ENCODE results near the gene ADAMTS9.

ADAMTS9 gene

GRCh38 chr3:64617610-64618009 is 70.2 kb downstream of the ADAMTS9 start:
- no peak for DNase-seq (ENCODE audit: low read depth)

DNA sequence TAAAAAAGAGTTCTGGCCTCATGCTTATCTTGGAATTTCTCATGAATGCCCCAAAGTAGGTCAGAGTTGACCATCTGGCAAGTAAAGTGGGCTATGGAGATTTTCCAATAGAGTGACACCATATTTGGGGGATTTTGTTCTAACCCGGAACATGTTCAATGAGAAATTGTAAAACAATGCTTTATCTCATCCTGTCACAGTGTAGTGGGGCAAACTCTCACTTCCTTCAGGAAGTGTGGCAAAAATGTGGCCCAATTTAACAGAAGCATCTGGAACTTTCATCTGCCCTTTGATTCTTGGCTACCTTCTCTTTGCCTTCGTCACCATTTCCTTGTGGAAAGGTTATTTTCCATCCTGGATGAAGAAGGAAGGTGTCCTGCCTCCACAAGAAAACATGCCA is 70.8 kb downstream of the ADAMTS9 start:
- no peak for DNase-seq (ENCODE audit: low read depth)

DNA sequence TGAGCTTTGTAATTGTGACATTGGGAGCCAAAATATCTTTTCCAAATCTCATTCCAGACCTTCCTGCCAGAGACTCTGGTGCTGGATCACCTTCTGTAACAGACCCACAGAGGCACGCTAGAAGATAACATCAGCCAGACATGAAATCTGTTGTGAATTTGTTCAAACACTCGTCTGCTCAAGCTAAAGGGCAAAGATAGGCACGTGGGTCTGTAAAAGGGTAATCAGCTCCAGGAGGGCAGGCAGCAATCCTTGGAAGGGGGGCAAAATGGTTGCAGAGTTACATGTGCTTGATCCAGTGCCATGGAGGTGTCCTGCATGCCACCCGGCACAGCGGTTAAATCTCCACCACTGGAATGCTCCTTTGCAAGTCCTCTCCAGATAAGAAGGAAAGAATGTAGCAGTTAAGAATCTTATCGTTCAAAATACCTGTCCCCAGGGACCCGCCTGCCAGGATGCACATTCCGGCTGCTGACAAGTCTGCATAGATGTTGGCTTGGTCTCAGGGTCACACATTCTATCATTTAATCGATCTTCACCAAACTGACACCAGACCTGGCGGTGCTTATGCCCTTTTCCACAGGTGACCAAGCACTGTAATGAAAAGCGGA is 74.8 kb downstream of the ADAMTS9 start:
- no peak for DNase-seq (ENCODE audit: low read depth)

DNA sequence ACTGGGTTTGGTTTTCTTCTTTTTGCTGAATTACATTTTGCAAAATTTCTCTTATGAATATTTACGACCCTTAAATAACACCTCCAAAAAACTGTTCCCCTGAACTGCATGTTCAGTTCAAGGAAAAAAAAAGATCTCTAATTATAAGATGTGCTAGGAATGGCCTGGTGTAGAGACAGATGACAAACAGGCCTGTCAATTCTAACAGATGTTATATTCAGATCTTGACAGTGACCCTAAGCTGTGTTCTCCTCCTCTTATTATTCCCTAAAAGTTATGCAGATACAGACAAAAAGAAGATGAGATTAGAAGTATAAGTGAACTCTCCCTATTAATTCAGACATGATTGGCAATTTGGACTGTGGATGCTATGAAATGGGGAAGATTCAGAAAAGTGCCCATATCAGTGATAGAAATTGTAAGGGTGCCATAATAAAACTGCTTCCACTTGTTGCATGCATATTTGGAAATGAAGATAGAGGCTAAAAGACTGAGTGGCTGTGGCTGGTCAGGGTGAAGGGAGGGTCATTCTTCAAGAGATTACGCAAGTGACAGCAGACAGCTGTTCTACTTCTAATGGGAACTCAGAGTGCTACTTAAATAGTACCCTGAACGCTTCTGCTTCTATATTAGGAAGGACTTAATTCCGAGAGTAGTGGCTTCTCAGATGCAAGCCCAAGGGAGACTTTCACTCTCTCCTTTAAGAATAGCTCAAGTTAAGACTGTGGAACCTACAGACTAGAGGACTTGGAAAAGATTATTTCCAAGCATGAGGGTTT is 75.5 kb downstream of the ADAMTS9 start:
- DNase-seq (ENCODE audit: low read depth), result no peak

- DNase-seq (ENCODE audit: low read depth), result no peak
These were observed 79.1 kb downstream of the ADAMTS9 start for GRCh38 chr3:64608741-64609140.

- no peak for DNase-seq (ENCODE audit: low read depth)
These were observed 80.7 kb downstream of the ADAMTS9 start for GRCh38 chr3:64607032-64607551.

- no peak for DNase-seq (ENCODE audit: low read depth)
These were observed 83.5 kb downstream of the ADAMTS9 start for GRCh38 chr3:64604313-64604712.

- DNase-seq (ENCODE audit: low read depth), result no peak
These were observed 86.0 kb downstream of the ADAMTS9 start for GRCh38 chr3:64601824-64602223.

DNA sequence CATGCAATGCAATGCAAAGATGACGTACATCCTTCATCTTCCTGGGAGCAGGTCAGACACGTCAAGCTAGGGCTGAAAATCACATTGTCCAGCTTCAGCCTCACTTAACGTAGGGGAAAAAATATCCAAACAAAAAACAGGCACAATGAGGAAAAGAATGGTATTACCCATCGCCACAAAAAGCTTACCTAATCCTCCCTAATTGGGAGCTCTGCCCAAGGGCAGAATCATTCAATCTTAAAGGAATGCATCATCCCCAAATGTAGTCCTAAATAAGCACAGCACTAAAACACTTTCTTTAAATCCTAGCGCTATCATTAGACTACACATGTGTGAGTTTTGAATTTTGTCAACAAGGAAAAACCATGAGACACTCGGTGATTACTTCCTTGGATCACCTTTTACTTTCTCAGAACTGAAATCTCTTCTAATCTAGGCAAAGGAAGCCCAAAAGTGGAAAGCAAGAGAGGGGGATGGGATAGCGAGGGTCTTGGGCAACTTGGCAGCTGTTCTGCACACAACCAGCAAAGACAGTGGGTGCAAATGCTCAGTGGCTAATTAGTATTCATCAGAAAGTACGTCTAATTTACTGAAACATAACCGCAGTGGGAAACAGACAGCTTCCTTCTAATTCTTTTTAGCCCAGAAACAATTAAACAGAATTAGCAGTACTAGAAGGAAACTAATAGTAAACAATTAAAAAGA is 87.4 kb downstream of the ADAMTS9 start:
- no peak for DNase-seq (ENCODE audit: low read depth)

DNA sequence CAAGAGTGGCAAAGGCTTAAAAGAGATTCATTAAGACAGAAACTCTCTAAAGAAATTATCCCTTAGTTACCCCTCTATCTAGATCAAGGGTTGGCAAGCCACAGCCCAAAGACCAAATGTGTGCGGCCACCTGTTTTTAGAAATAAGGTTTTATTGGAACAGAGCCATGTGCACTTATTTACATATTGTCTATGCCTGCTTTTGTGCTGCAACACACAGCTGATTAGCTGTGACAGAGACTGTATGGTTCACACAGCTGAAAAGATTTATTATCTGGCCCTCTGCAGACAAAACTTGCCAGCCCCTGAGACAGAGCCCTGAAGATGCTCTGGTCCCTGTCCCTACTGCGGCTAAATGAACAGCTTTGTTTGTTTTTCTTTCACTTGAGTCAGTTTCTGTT is 88.1 kb downstream of the ADAMTS9 start:
- no peak for DNase-seq (ENCODE audit: low read depth)

GRCh38 chr3:64595253-64595694 is 92.5 kb downstream of the ADAMTS9 start:
- DNase-seq (ENCODE audit: low read depth), result no peak

GRCh38 chr3:64594134-64594533 is 93.7 kb downstream of the ADAMTS9 start:
- no peak for DNase-seq (ENCODE audit: low read depth)

DNA sequence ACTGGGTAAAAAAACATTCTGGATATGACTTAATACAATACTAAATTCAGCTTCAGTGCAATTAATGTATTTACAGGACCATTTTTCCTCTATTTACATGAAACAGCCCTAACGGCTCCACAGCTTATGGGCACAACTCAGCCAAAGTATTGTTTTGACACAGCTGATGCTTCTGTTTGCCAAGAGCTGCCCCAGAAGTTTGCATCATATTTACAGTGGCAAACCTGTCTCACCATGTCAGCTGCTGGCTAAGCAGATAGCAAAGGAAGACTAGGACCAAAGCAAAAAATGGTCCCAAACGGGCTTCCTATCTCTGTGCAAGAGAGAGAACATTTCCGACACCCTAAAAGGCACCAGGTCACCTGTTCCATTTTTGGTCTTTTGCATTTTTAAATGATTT is 94.5 kb downstream of the ADAMTS9 start:
- no peak for DNase-seq (ENCODE audit: low read depth)

GRCh38 chr3:64591615-64592014 is 96.2 kb downstream of the ADAMTS9 start:
- DNase-seq (ENCODE audit: low read depth), result no peak

DNA sequence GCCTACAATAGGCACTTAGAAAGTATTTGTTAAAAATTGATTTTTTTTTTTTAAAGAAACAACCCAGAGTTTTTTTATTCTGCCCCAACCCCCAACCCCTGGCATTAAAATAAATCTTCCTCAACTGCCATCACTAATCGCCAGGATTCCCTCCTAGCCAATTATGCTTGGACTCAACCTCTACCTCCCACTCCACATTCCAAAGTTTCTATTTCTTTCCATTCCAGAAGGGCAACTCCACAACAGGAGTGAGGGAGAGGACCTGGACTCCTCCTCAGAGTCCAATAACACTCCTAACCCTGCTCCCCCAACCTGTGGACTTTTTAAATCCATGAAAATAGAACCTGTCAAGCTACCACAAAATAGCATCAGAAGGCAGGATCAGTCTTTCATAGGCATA is 99.4 kb downstream of the ADAMTS9 start:
- DNase-seq (ENCODE audit: low read depth), result no peak

- DNase-seq (ENCODE audit: low read depth), result no peak
These were observed 100.8 kb downstream of the ADAMTS9 start for GRCh38 chr3:64586952-64587351.

- DNase-seq (ENCODE audit: low read depth), result no peak
These were observed 103.6 kb downstream of the ADAMTS9 start for GRCh38 chr3:64584179-64584578.

GRCh38 chr3:64578797-64579196 is 109.0 kb downstream of the ADAMTS9 start:
- no peak for DNase-seq (ENCODE audit: low read depth)

DNA sequence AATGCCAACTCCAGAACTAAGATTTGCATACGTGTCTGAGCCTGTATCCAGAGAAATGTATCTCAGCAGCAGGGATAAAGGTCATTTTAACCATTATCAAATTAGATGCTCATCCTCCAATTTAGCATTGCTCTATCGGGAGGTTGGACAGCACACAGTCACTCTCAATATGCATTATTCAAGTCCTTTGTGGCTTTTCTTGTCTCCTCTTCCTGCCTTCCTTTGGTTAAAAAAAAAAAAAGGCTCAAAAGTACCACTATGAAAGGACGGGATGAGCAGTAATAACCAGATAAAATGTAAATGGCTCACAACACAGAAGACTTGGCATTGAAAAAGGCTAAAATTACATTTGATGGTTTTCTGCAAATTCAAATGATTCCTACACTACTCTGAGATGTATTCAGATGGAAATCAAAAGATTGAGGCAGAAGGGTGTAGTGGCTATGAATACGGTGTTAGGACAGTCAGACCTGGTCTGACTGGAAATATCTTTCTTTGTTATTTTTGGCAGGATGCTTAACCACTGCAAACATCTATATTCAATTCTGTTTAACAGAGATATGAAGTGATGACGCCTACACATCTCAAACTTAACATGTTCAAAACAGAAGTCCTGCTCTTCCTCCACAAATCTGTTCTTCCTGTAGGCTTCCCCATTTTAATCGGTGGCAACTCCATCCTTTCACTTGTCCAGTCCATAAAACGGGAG is 109.6 kb downstream of the ADAMTS9 start:
- DNase-seq (ENCODE audit: low read depth), result no peak

DNA sequence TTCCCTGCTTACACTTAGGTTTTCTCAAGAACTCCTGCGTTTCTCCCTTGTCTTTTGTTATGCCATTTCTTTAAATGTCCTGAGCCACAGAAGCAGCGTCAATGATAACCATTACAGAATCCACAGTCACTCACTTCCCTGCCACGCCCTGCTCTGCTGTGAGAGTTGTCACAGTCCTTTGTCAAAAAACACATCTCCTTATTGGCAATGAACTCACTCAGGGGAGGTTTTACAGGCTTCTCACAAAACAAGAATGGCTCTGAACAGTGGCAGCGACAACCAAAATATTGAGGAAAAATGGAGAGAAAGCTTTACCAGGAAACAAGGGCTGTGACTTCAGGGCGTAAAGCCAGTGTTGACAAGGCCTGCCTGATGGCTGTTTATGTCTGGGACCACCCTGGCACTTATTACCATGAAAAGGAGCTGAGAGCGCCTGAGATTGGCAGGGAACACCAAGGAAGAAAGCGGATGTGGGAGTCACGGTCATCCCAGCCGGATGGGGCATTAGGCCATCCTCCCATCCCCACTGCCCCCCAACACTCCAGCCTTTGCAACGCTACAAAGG is 111.5 kb downstream of the ADAMTS9 start:
- DNase-seq (ENCODE audit: low read depth), result no peak

DNA sequence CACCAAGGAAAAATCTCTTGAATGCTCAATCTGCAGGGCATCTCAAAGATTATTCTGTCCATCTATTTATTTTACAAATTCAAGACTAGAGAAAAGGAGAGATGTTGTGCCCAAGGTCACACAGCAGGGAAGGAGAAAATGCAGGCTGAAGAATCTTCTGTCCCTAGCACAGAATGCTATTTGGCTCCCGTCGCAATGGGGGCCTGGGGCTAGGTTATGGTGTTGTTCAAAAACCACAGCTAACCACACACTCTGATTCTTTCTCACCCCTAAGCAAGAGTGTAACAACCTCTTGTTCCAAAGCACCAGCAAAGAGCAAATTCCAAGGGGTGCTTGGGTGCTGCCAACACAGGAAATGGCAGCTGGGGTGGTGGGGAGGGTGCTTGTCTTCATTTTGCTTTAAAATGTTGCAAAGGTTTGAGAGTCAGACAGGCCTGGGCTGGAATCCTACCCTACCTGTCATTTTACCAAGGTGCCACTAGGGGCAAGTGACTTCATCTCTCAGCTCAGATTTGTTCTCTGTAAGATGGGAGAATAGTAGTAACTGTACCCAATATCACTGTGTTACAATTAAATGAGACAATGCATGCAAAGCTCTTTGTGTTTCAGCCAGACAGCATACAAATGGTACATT is 112.5 kb downstream of the ADAMTS9 start:
- no peak for DNase-seq (ENCODE audit: low read depth)

Data from activated T-cell treated with anti-CD3 and anti-CD28 coated beads for 48 hours (primary cell).